Esophagus muscularis mucosa (tissue), 4 donors: Measurements from ENCODE around the gene EIF2S2. TPM values are rescaled to one million over a fixed set of nuclear protein-coding genes. Genes with fewer than 3 reads are reported as not detected.

Experiments used
- DNase-seq: peaks from one replicate; pipeline ENCODE4 v3.0.0-alpha.2; 2017; ENCODE audit errors: extremely low spot score
- H3K27ac ChIP-seq, 4 donors: fragments of 200-600 bp; sonication (generic); replicated peaks in 1 of 4; 1 replicate in 3 of 4; 2 replicates in 1 of 4; pipeline ENCODE4 v1.5.1; 2016 to 2019; ENCODE audit warnings: mild to moderate bottlenecking in 1 of 4
- H3K27me3 ChIP-seq, 4 donors: fragments of 200-600 bp; sonication (generic); one replicate each; pipeline versions ENCODE4 v1.5.1 to v1.6.0; 2016 to 2019
- H3K36me3 ChIP-seq, 4 donors: fragments of 200-600 bp; sonication (generic); one replicate each; pipeline ENCODE4 v1.5.1; 2016 to 2019
- H3K4me1 ChIP-seq, 4 donors: fragments of 200-600 bp; sonication (generic); one replicate each; pipeline ENCODE4 v1.5.1; 2016 to 2019
- H3K4me3 ChIP-seq, 4 donors: fragments of 200-600 bp; sonication (generic); 1 replicate in 2 of 4; 2 replicates in 2 of 4; pipeline ENCODE4 v1.5.1; 2016 to 2019; ENCODE audit warnings: mild to moderate bottlenecking in 4 of 4, moderate library complexity in 1 of 4
- H3K9me3 ChIP-seq, 4 donors: fragments of 200-600 bp; sonication (generic); 1 replicate in 3 of 4; 2 replicates in 1 of 4; pipeline ENCODE4 v1.5.1; 2016 to 2019
- CTCF ChIP-seq, 3 experiments: fragments of 200-600 bp in 2 of 3; fragments of 450-650 bp in 1 of 3; sonication (generic) in 2 of 3; IDR thresholded peaks; one replicate each; pipeline ENCODE4 v1.5.1; 2017 to 2019; ENCODE audit warnings: antibody characterized with exemption in 3 of 3, mild to moderate bottlenecking in 2 of 3, moderate library complexity in 1 of 3
- EP300 ChIP-seq: sonication (generic); formaldehyde crosslinking; IDR thresholded peaks from one replicate; pipeline ENCODE4 v1.6.1; 2017; ENCODE audit warnings: antibody characterized with exemption
- POLR2A ChIP-seq: fragments of 450-650 bp; IDR thresholded peaks from one replicate; pipeline ENCODE4 v1.6.1; 2017; ENCODE audit warnings: antibody characterized with exemption, moderate library complexity, mild to moderate bottlenecking, low read depth
- POLR2AphosphoS5 ChIP-seq, 2 donors: sonication (generic); formaldehyde crosslinking; IDR thresholded peaks; one replicate each; pipeline ENCODE4 v1.6.1; 2017; ENCODE audit warnings: antibody characterized with exemption in 2 of 2
- WGBS: methylation state at CpG from one replicate; pipeline ENCODE4 v1.1.5; 2018; 5-methylcytosine and 5-hydroxymethylcytosine counted together
- intact Hi-C: fragments of 100-400 bp; cut with DNase I; formaldehyde crosslinking; loops from one replicate; pipeline ENCODE4 v1.15.1; 2023
- total RNA-seq, 4 donors: library from RNA; depleted of rRNA; stranded (reverse); fragments of >200 nt; gene quantifications; one replicate each; pipeline versions ENCODE4 v1.1.0 to v1.2.1, GENCODE V29; 2016

The EIF2S2 gene
- total RNA-seq, 4 donors from 2014 or later = 48.6 to 64.2 (median 58.7) TPM

DNA sequence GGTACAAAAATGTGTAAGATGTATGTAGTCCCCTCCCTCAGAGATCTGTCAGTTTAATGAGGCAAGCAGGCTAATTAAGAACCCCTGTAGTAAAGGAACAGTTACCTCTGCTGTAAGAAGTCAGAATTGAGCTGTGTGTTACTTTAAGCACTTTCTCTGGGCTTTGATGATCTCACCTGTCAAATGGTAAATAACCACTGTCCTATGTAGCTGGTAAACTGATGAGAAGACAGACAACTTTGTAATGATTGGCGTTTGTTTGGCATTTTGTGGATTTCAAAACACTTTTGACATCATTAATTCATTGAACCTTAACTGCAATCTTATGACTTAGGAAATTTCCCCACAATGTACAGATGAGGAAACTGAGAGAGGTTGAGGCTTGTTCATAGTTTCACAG is 62.7 kb downstream of the EIF2S2 start:
- 87% methylated on average over 1 of the region's 1 CpG for WGBS

DNA sequence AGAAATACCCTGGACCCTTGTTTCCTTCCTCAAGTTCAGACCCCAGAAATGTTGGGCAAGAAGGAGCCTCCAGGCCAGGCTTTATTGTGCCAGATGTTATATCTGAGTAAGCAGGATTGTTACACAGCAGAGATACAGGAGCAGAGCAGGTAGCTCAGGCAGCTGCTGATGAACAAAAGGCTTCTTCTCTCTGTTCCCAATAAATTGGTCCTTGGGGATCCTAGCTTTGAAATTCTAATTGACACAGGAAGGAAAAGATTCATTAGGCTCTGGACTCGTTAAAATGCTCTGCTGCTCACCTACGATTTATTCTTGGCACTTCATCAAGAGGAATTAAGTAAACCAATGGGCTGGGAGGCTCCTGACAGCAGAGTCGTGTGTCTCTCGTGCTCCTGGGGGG is 64.1 kb downstream of the EIF2S2 start:
- Histone ChIP-seq H3K4me3 (no peak overlapping the region), H3K27me3 (no peaks in the 10 kb centered on the region), H3K36me3 (no peaks in the 10 kb centered on the region), H3K27ac (no peak overlapping the region), H3K9me3 (no peaks in the 10 kb centered on the region), H3K4me1 (peaks cover 46 to 72% (median 68%) of the 10 kb centered on the region in 4 donors)
- 74% methylated on average over 4 of the region's 4 CpGs for WGBS
- no peak for DNase-seq
- TF ChIP-seq CTCF (IDR thresholded peaks at IDR 0.05) = no peak
- intact Hi-C loops = no loop called here

More for the DNA sequence above, 62.7 kb downstream of the EIF2S2 start:
- Histone ChIP-seq H3K9me3 (no peaks in the 10 kb centered on the region), H3K27me3 (no peaks in the 10 kb centered on the region), H3K4me1 (peaks cover 33 to 63% (median 61%) of the 10 kb centered on the region in 4 donors), H3K27ac (no peak overlapping the region), H3K36me3 (no peaks in the 10 kb centered on the region), H3K4me3 (no peak overlapping the region)
- TF ChIP-seq POLR2A (no peak), POLR2AphosphoS5 (IDR thresholded peaks at IDR 0.05) (no peak), EP300 (no peak), CTCF (IDR thresholded peaks at IDR 0.05) (no peak)
- no peak for DNase-seq
- intact Hi-C loops = no loop called here

- intact Hi-C loops = no loop called here
Measured at GRCh38 chr20:34047010-34047687, 64.9 kb downstream of the EIF2S2 start.

GRCh38 chr20:34045930-34046725 is 65.9 kb downstream of the EIF2S2 start:
- DNase-seq = no peak
- Histone ChIP-seq H3K4me3 (no peak overlapping the region), H3K27ac (no peak overlapping the region), H3K27me3 (no peaks in the 10 kb centered on the region), H3K4me1 (peaks cover 61 to 79% (median 67%) of the 10 kb centered on the region in 4 donors), H3K9me3 (no peaks in the 10 kb centered on the region), H3K36me3 (no peaks in the 10 kb centered on the region)
- WGBS = 93% methylated on average over 5 of the region's 5 CpGs
- intact Hi-C loops = no loop called here
- TF ChIP-seq CTCF (IDR thresholded peaks at IDR 0.05) = no peak
- TF ChIP-seq POLR2A = no peak
- no peak for TF ChIP-seq EP300
- no peak for TF ChIP-seq POLR2AphosphoS5 (IDR thresholded peaks at IDR 0.05)

More at GRCh38 chr20:34047010-34047687, 64.9 kb downstream of the EIF2S2 start:
- no peaks in the 10 kb centered on the region for H3K9me3 ChIP-seq
- WGBS = 99% methylated on average over 7 of the region's 7 CpGs
- H3K27ac ChIP-seq = no peak overlapping the region
- no peak overlapping the region for H3K4me3 ChIP-seq
- no peaks in the 10 kb centered on the region for H3K27me3 ChIP-seq
- peaks cover 53 to 76% (median 69%) of the 10 kb centered on the region in 4 donors for H3K4me1 ChIP-seq
- TF ChIP-seq POLR2AphosphoS5 (IDR thresholded peaks at IDR 0.05) = no peak
- no peak for TF ChIP-seq EP300
- no peak for TF ChIP-seq CTCF (IDR thresholded peaks at IDR 0.05)
- TF ChIP-seq POLR2A = no peak
- no peaks in the 10 kb centered on the region for H3K36me3 ChIP-seq
- no peak for DNase-seq
